Measurements from ENCODE around the gene MIER1. TPM values are rescaled to one million over a fixed set of nuclear protein-coding genes. Genes with fewer than 3 reads are reported as not detected.
A peak's percentile ranks its signal among the peaks of the same experiment; 100 is the strongest.

The MIER1 gene
- total and polyA plus RNA-seq, 2 experiments from 2014 or later = 15.8 to 26.6 TPM

- Histone ChIP-seq H3K27ac (peak overlapping the region; percentile 80), H3K36me3 (no peaks in the 10 kb centered on the region), H3K4me1 (ENCODE audit: low read depth) (peaks cover 26% of the 10 kb centered on the region), H3K4me3 (peak overlapping the region; percentile 58), H3K9me3 (ENCODE audit: low read depth) (no peaks in the 10 kb centered on the region), H3K27me3 (no peaks in the 10 kb centered on the region)
- TF ChIP-seq CTCF (IDR thresholded peaks at IDR 0.05; ENCODE audit: low read depth, low read length) = no peak
- DNase-seq (ENCODE audit: low read depth in 1 of 2, low spot score in 1 of 2) = no peak
These were observed 6.0 kb downstream of the MIER1 start for GRCh38 chr1:66930823-66931174.

DNA sequence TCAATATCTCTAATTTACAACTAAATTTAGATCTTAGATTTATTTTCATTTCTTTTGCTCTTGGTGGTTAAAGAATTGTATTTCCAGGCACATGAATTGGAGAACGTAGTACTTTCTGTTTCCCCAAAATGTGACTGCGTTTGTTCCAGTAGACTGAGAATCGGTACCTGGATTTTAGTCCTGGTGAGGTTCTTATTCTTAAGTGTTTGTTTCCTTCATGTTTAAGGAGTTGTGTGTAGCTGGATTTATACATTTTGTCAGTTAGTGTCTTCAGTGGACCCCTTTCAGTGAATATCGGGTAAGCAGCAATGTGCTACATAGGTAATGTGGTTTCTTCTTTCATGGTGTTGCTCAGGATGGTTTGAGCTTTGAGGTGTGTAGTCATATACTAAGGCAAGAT lies 6.8 kb downstream of the MIER1 start:
- DNase-seq (ENCODE audit: low read depth in 1 of 2, low spot score in 1 of 2) = no peak
- TF ChIP-seq CTCF (IDR thresholded peaks at IDR 0.05; ENCODE audit: low read depth, low read length) = no peak
- peak overlapping the region; percentile 80 for H3K27ac ChIP-seq
- no peaks in the 10 kb centered on the region for H3K27me3 ChIP-seq
- H3K9me3 ChIP-seq (ENCODE audit: low read depth) = no peaks in the 10 kb centered on the region
- H3K4me3 ChIP-seq = peak overlapping the region; percentile 58
- H3K4me1 ChIP-seq (ENCODE audit: low read depth) = peaks cover 19% of the 10 kb centered on the region
- H3K36me3 ChIP-seq = no peaks in the 10 kb centered on the region

DNA sequence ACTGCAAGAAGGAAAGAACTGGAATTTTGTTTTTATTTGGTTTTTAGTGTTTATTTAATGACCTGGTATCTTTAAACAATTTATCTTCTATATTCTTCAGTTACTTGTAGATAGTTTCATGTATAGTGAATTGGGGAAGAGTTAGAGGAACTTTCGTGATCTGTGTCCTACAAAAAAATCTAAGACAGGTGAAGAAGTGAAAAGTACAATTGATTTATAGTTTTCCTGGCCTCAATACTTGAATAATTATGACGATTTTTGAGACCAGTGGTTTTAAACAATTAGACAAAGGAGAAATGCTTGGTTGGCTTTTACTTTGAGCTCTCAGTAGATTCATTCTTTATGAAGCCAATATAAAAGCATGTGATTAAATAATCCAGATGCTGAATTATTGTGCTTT lies 7.5 kb downstream of the MIER1 start:
- Histone ChIP-seq H3K9me3 (ENCODE audit: low read depth) (no peaks in the 10 kb centered on the region), H3K27me3 (no peaks in the 10 kb centered on the region), H3K4me1 (ENCODE audit: low read depth) (peaks cover 19% of the 10 kb centered on the region), H3K36me3 (no peaks in the 10 kb centered on the region), H3K27ac (no peak overlapping the region), H3K4me3 (peak overlapping the region; percentile 58)
- TF ChIP-seq CTCF (IDR thresholded peaks at IDR 0.05; ENCODE audit: low read depth, low read length) = no peak
- no peak for DNase-seq (ENCODE audit: low read depth in 1 of 2, low spot score in 1 of 2)

DNA sequence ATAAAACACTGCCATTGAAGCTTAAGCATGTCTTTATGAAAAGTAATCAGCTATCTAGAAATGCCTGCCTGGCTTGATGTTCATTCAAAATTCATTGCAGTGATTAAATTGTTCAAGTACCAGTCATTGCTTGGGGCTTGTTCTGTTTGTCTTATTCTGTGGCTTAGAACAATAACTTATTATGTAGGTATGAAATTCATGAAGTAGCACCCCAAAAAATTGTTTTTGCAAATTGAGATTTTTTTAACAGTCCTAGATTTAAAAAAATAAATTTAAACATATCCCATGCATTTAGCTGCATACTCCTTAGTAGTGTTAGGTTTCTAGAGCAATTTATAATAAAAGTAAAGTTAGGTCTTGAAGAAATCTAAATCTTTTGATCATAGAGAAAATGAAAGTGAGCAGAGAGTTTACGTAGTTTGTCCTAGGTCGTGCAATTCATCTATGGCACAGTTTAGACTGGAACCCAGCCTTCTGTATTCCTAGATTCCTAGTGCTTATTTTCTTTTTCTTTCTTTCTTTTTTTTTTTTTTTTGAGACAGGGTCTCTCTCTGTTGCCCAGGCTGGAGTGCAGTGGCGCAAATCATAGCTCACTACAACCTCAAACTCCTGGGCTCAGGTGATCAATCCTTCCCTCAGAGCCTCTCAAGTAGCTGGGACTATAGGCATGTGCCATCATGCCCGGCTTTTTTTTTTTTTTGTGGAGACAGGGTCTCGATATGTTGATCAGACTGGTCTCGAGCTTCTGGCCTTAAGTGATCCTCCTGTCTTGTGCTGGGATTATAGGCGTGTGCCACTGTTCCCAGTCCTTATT lies 9.3 kb downstream of the MIER1 start:
- DNase-seq (ENCODE audit: low read depth in 1 of 2, low spot score in 1 of 2) = no peak
- no peaks in the 10 kb centered on the region for H3K9me3 ChIP-seq (ENCODE audit: low read depth)
- H3K4me1 ChIP-seq (ENCODE audit: low read depth) = peaks cover 30% of the 10 kb centered on the region
- H3K27me3 ChIP-seq = no peaks in the 10 kb centered on the region
- H3K4me3 ChIP-seq = no peak overlapping the region
- no peaks in the 10 kb centered on the region for H3K36me3 ChIP-seq
- TF ChIP-seq CTCF (IDR thresholded peaks at IDR 0.05; ENCODE audit: low read depth, low read length) = no peak
- H3K27ac ChIP-seq = no peak overlapping the region

GRCh38 chr1:66937529-66938234 lies 12.9 kb downstream of the MIER1 start:
- H3K27ac ChIP-seq = no peak overlapping the region

More at GRCh38 chr1:66937529-66938234, 12.9 kb downstream of the MIER1 start:
- no peak for TF ChIP-seq CTCF (IDR thresholded peaks at IDR 0.05; ENCODE audit: low read depth, low read length)
- H3K4me1 ChIP-seq (ENCODE audit: low read depth) = peaks cover 17% of the 10 kb centered on the region
- no peak overlapping the region for H3K4me3 ChIP-seq
- no peaks in the 10 kb centered on the region for H3K27me3 ChIP-seq
- DNase-seq (ENCODE audit: low read depth in 1 of 2, low spot score in 1 of 2) = no peak
- no peaks in the 10 kb centered on the region for H3K9me3 ChIP-seq (ENCODE audit: low read depth)
- no peaks in the 10 kb centered on the region for H3K36me3 ChIP-seq

Data from cardiac muscle cell (in vitro differentiated cells and primary cell).